ENCODE results near the gene AP4S1.

GRCh38 chr14:31000629-31001338 lies 24.7 kb upstream of the AP4S1 start:
- TF ChIP-seq POLR2A (IDR thresholded peaks at IDR 0.05) (no peak), CTCF (IDR thresholded peaks at IDR 0.05) (no peak)
